Natural killer cell (primary cell): Measurements from ENCODE around the gene RNF26. TPM values are rescaled to one million over a fixed set of nuclear protein-coding genes. Genes with fewer than 3 reads are reported as not detected.

Experiments
- ATAC-seq, 3 donors: fragments of 150-1000 bp in 2 of 3; fragments of 200-7000 bp in 1 of 3; cut with Tn5 transposase; 1 replicate in 1 of 3; 2 replicates in 2 of 3; pipeline ENCODE4 v1.10.0; 2021; ENCODE audit warnings: mild to moderate bottlenecking in 2 of 3, moderate library complexity in 2 of 3
- DNase-seq, 2 donors: peaks; one replicate each; pipeline versions ENCODE4 v3.0.0 to v3.0.0-alpha.2; 2013 to 2021; ENCODE audit warnings: mixed read lengths in 1 of 2
- H3K27ac ChIP-seq: one replicate; pipeline ENCODE4 v1.5.1; 2013; ENCODE audit warnings: mild to moderate bottlenecking, low read length
- H3K27me3 ChIP-seq: one replicate; pipeline ENCODE4 v1.6.1; 2013; ENCODE audit warnings: low read length; ENCODE audit not compliant: control insufficient read depth, insufficient read depth
- H3K36me3 ChIP-seq: one replicate; pipeline ENCODE4 v1.6.1; 2013; ENCODE audit warnings: low read length; ENCODE audit not compliant: control insufficient read depth, insufficient read depth
- H3K4me1 ChIP-seq: one replicate; pipeline ENCODE4 v1.6.1; 2013; ENCODE audit warnings: low read length; ENCODE audit not compliant: control insufficient read depth, insufficient read depth
- H3K4me3 ChIP-seq: one replicate; pipeline ENCODE4 v1.5.1; 2013; ENCODE audit warnings: low read length
- H3K9me3 ChIP-seq: one replicate; pipeline ENCODE4 v1.6.1; 2013; ENCODE audit warnings: low read length; ENCODE audit not compliant: control insufficient read depth, insufficient read depth
- H3K27ac Mint-ChIP-seq, 2 donors: one replicate each; pipeline ENCODE4 v1.8.0; 2022; ENCODE audit warnings: mild to moderate bottlenecking in 2 of 2, mixed read lengths in 2 of 2, moderate library complexity in 1 of 2
- H3K27me3 Mint-ChIP-seq, 2 donors: one replicate each; pipeline ENCODE4 v1.8.0; 2022; ENCODE audit warnings: low read depth in 2 of 2, mixed read lengths in 2 of 2
- H3K36me3 Mint-ChIP-seq: one replicate; pipeline ENCODE4 v1.8.0; 2022; ENCODE audit warnings: mixed read lengths
- H3K4me1 Mint-ChIP-seq, 2 donors: one replicate each; pipeline ENCODE4 v1.8.0; 2022; ENCODE audit warnings: mixed read lengths in 2 of 2
- H3K4me3 Mint-ChIP-seq: one replicate; pipeline ENCODE4 v1.8.0; 2022; ENCODE audit warnings: mild to moderate bottlenecking, moderate library complexity, mixed read lengths
- H3K9me3 Mint-ChIP-seq, 2 donors: one replicate each; pipeline ENCODE4 v1.8.0; 2022; ENCODE audit warnings: mixed read lengths in 2 of 2
- WGBS: methylation state at CpG from one replicate; pipeline ENCODE4 v1.1.7; 2013; ENCODE audit warnings: missing lambda C conversion rate; ENCODE audit not compliant: insufficient coverage; 5-methylcytosine and 5-hydroxymethylcytosine counted together
- intact Hi-C: fragments of 100-400 bp; cut with micrococcal nuclease; formaldehyde crosslinking; loops from one replicate; pipeline ENCODE4 v1.14.2; 2022
- total RNA-seq, 4 donors: library from RNA; stranded (reverse); fragments of 120-200 nt in 1 of 4; gene quantifications; one replicate each; pipeline versions ENCODE4 v1.2.3 to v1.2.4, GENCODE V29; 2013 to 2022
- TF ChIP-seq, protein P1 (sequence below): fragments of 200-600 bp; IDR thresholded peaks from one replicate; pipeline ENCODE4 v1.8.0; 2022; ENCODE audit warnings: antibody characterized with exemption

Gene RNF26
- total RNA-seq, 3 donors from 2014 or later (not counting 1 experiment from before 2014, with no cell fraction given), result 18.0 to 21.8 (median 18.1) TPM

DNA sequence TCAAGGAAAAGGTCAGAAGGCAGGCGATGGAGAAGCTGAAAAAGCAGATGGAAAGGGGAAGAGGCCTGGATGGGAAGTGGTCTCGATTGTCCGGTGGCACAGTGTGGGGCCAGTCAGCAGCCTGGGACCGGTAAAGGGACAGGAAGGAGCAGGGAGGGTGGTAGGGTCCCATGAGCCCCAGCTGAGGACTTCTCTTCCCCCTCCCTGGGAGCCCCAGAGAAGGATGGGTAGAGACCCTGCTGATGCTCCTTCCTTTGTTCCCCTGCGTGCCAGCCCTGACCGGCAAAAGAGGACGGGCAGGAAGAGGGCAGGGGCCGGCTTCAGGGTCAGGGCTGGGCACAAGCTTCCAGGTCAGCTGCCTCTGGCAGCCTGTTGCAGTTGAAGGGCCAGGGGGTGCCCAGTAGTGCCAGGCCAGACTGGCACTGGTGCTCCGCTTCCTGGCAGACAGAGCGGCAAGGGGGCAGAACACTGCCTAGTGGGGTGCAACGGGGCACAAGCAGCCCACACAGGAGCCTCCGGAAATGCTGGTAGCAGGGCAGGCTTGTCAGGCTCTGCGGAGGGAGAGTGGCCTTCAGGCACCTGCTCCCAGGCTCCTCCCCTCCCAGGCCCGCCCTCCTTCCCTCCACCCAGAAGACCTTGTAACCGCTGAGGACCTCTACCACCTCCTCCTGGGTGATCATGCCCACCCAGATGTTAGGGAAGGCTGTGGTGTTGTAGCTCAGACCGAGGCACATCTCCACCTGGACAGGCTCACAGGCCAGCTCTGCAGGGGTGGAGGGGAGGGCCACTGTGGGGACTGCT is 7.1 kb downstream of the RNF26 start:
- TF ChIP-seq, protein P1, sequence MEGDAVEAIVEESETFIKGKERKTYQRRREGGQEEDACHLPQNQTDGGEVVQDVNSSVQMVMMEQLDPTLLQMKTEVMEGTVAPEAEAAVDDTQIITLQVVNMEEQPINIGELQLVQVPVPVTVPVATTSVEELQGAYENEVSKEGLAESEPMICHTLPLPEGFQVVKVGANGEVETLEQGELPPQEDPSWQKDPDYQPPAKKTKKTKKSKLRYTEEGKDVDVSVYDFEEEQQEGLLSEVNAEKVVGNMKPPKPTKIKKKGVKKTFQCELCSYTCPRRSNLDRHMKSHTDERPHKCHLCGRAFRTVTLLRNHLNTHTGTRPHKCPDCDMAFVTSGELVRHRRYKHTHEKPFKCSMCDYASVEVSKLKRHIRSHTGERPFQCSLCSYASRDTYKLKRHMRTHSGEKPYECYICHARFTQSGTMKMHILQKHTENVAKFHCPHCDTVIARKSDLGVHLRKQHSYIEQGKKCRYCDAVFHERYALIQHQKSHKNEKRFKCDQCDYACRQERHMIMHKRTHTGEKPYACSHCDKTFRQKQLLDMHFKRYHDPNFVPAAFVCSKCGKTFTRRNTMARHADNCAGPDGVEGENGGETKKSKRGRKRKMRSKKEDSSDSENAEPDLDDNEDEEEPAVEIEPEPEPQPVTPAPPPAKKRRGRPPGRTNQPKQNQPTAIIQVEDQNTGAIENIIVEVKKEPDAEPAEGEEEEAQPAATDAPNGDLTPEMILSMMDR, result no peak
- H3K4me1 ChIP-seq, result peaks cover 27% of the 10 kb centered on the region
- Mint-ChIP-seq H3K4me3 (no peak overlapping the region), H3K36me3 (no peaks in the 10 kb centered on the region), H3K27ac (no peak overlapping the region), H3K4me1 (peaks cover 0 to 27% of the 10 kb centered on the region in 2 donors), H3K27me3 (peaks cover 33 to 40% of the 10 kb centered on the region in 2 donors), H3K9me3 (no peaks in the 10 kb centered on the region)
- H3K36me3 ChIP-seq, result no peaks in the 10 kb centered on the region
- DNase-seq (no peak), ATAC-seq (no peak)
- WGBS, result 23% methylated on average over 14 of the region's 16 CpGs
- H3K9me3 ChIP-seq, result no peaks in the 10 kb centered on the region
- H3K27me3 ChIP-seq, result peaks cover 20% of the 10 kb centered on the region
- no peak overlapping the region for H3K27ac ChIP-seq
- intact Hi-C loops, result no loop called here
- no peak overlapping the region for H3K4me3 ChIP-seq

DNA sequence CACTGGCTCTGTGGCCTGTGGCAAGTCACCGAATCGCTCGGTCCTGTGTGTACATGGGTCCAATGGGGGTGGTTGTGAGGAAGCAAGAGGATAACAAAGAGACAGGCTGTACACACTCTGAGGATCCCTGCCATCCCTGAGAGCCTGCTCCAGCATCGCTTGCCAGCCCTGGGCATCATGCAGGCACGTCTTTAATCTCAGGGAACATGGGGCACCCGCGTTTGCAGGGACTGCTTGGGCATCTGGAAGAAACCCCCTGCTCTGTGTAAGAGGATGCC is 7.6 kb downstream of the RNF26 start:
- no peaks in the 10 kb centered on the region for H3K9me3 ChIP-seq
- DNase-seq, result no peak
- Mint-ChIP-seq H3K9me3 (no peaks in the 10 kb centered on the region), H3K4me1 (peaks cover 0 to 26% of the 10 kb centered on the region in 2 donors), H3K4me3 (no peak overlapping the region), H3K27ac (no peak overlapping the region), H3K36me3 (no peaks in the 10 kb centered on the region), H3K27me3 (peaks cover 33 to 43% of the 10 kb centered on the region in 2 donors)
- intact Hi-C loops, result no loop called here
- H3K27ac ChIP-seq, result no peak overlapping the region
- H3K4me1 ChIP-seq, result peaks cover 27% of the 10 kb centered on the region
- WGBS, result 91% methylated on average over 7 of the region's 7 CpGs
- no peak overlapping the region for H3K4me3 ChIP-seq
- TF ChIP-seq, protein P1, result no peak
- peaks cover 20% of the 10 kb centered on the region for H3K27me3 ChIP-seq
- no peaks in the 10 kb centered on the region for H3K36me3 ChIP-seq
- ATAC-seq, result no peak

DNA sequence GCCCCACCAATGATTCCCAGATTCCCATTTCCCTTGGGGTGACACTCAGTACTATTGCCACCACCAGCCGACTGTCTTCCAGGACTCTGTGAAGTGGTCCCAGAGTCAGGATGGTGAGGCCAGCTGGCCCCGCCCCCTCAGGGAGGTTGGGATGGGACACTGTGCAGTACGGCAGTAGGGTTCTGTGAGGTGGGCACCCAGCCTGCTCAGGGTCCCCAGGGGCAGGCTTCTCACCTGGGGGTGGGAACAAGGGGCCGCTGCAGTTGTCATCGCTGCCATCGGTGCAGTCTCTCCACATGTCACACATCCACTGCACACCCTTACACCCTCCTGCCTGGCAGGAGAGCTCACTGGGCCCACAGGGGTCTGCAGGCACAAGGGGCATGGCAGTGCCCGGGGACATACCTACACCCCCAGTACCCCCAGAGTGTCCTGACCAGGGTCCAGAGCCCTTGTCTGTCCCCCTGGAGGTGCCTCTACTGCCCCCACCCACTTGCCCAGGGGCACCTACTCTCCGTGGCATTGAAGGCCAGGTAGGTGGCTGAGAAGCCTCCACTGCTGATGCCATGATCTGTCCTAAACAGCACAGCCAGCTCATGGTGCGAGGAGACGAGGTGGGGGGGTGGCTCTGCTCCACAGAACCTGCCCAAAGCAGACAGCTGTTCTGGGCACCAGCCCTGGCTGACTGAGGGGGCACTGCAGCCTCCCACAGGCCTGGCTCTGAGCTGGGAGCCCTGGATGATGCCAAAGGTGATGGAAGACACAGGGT is 8.2 kb downstream of the RNF26 start:
- intact Hi-C loops, result no loop called here
- no peaks in the 10 kb centered on the region for H3K36me3 Mint-ChIP-seq

More for the DNA sequence above, 8.2 kb downstream of the RNF26 start:
- Mint-ChIP-seq H3K27me3 (peaks cover 37 to 43% of the 10 kb centered on the region in 2 donors), H3K4me3 (no peak overlapping the region), H3K9me3 (no peaks in the 10 kb centered on the region), H3K27ac (no peak overlapping the region), H3K4me1 (peaks cover 0 to 20% of the 10 kb centered on the region in 2 donors)
- DNase-seq (no peak), ATAC-seq (no peak)
- Histone ChIP-seq H3K27ac (no peak overlapping the region), H3K9me3 (no peaks in the 10 kb centered on the region), H3K4me1 (peaks cover 27% of the 10 kb centered on the region), H3K27me3 (peaks cover 20% of the 10 kb centered on the region), H3K4me3 (no peak overlapping the region), H3K36me3 (no peaks in the 10 kb centered on the region)
- 85% methylated on average over 10 of the region's 10 CpGs for WGBS
- TF ChIP-seq, protein P1, result no peak
